Fibroblast of skin of right quadriceps (primary cell): ENCODE results near the gene CHD1.
A peak's percentile ranks its signal among the peaks of the same experiment; 100 is the strongest.

Experiments
- DNase-seq: peaks from one replicate; pipeline ENCODE4 v3.0.0-alpha.2; 2013

Gene CHD1

DNA sequence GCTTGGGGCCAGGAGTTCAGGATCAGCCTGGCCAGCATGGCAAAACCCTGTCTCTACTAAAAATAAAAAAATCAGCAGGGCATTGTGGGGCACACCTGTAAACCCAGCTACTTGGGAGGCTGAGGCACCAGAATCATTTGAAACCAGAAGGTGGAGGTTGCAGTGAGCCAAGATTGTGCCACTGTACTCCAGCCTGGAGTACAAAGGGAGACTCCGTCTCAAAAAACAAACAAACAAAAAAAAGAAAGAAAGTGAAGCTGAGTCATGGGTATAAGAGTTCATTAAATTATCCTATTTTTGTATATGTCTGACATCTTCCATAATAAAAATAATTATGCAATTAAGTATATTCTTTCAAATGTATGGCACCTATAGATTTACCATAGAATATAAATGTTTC is 37.2 kb downstream of the CHD1 start:
- DNase-seq, result no peak

DNA sequence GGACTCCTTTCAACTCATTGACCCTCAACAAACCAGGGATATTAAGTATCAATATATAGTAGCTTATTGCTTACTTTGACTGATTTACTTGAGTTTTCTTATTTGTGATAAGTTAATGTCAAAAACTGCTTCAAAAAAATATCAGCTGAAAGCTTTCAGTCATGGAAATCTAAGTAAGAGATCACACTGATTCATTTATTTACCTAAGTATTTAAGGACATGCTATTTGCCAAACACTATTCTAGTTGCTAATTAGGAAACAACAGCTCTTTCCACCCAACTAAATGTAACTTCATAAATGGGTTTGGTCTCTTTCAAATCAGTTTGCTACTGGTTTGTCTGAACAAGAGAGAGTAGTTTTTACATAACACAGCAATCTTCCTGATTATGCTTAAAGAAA is 48.2 kb downstream of the CHD1 start:
- no peak for DNase-seq

- DNase-seq, result no peak
These were observed 48.7 kb downstream of the CHD1 start for GRCh38 chr5:98880151-98880550.

DNA sequence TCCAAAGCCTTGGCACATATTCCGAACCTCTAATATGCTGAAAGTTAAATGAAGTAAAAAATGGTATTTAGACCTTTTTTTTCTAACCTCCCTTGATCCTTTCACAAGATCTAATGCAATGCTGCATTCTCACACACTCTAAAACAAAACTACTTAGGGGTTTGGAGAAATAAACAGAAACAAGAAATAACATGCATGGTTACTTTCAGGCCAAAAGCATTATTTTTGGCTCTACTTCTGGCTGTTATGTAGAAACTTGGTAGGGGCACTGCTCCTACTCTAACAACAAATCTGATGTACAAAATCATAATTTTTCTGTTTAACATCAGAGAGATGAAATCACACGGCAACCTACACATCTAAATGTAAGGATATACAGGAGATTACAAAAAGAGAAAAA is 51.2 kb downstream of the CHD1 start:
- no peak for DNase-seq

GRCh38 chr5:98872674-98873073 is 56.1 kb downstream of the CHD1 start:
- peak; percentile 6 for DNase-seq

GRCh38 chr5:98865690-98866089 is 63.1 kb downstream of the CHD1 start:
- no peak for DNase-seq

DNA sequence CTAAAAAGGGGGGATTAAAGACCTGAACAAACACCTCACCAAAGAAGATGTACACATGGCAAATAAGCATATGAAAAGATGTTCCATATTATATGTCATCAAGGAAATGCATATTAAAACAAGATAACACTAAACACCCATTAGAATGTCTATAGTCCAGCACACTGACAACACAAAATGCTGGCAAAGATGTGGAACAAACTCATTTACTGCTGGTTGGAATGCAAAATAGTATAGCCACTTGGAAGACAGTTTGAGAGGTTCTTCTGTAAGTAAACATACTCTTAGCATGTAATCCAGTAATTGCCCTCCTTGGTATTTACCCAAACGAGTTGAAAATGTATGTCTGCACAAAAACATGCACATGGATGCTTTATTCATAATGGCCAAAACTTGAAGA is 81.8 kb downstream of the CHD1 start:
- DNase-seq, result no peak

- DNase-seq, result no peak
These were observed 82.3 kb downstream of the CHD1 start for GRCh38 chr5:98846520-98846919.

- no peak for DNase-seq
These were observed 82.9 kb downstream of the CHD1 start for GRCh38 chr5:98845878-98846277.

GRCh38 chr5:98844865-98845264 is 83.9 kb downstream of the CHD1 start:
- DNase-seq, result no peak

GRCh38 chr5:98843481-98843880 is 85.3 kb downstream of the CHD1 start:
- no peak for DNase-seq

DNA sequence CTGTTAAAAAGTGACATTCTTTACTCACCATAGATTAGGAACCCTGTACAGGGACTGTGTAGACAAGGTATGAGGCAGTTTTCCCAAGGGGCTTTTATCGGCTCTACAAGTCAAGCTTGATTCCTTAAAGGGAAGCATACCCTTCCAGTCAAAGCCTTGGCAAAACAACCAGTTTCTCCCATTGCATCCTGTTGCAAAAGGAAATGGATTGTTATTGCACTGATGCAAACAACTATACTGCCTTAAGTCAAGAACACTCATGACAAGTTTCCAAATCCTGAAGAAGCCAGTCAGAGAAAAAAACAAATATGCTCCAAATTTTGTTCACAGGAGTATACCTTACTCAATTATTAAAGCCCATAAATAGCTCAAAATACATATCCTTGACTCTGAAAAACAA is 87.9 kb downstream of the CHD1 start:
- DNase-seq, result no peak

DNA sequence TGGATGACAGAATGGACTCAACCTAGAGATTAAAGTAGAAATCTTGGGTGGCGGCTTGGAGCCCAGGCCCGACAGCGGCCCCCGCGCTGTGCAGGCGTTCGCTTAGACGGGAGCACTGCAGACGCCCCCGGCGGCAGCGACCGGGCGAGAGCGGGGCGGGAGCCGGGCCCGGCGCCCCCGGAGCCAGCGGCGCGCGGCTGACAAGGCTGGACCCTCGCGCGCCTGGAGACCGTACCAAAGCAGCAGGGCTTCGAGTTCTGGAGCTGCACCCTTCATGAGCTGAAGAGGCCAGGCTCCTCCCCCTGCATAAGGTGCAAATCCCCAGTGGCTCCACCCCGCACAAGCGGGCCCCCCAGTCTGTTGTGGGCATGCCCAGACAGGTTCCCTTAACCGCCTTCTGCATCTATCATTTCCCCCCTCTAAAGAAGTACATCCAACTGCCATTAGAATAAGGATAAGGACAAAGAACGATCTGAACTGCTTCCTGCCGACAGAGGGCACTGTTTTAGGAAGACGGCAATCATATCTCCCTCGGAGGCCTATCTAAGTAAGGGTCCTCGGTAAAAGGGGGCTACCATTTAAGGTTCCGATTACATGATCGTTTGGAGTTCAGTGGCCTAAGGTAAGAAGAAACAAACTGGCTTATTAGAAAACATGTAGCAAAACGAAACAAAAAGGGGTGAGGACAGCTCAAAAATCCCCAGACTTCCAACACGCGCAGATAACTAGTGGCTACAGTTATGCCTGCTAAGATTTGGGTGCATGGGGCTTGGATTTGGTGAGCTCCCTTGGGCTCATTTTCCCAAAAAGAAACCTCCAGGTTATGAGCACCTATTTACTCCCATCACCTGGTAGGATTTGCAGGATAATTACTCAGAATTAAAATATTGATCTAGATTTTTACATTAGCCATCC is 89.1 kb downstream of the CHD1 start:
- DNase-seq, result no peak

GRCh38 chr5:98836175-98836574 is 92.6 kb downstream of the CHD1 start:
- no peak for DNase-seq

- no peak for DNase-seq
These were observed 101.1 kb downstream of the CHD1 start for GRCh38 chr5:98827588-98828284.

- DNase-seq, result peak; percentile 48
These were observed 101.6 kb downstream of the CHD1 start for GRCh38 chr5:98827161-98827560.

GRCh38 chr5:98825582-98826375 is 103.0 kb downstream of the CHD1 start:
- DNase-seq, result no peak

DNA sequence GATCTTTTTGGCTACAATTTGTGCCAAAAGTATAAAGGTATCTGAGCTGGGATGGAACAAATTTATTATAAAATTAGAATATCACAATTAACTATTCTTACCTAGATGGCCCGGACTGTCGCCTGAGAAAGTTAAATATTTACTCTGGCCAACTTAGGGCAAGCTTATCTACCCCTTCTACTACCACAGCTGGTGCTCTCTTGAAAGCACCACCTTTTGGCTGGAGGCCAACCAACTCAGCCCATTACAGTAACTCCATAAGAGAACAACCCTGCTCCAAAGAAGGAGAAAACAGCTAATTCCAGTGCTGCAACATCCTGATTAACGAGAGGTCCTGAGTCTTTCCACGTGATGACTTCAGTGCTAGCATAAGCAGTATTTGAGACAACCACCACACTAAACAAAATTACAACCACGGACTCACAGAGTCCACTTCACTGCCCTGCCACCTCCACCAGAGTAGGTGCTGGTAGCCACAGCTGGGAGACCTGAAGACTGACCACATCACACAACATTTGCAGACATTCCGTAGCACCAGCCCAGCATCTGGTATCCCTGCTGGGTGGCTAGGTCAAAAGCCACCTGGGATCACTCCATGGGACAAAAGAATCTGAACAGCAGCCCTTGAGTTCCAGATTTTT is 112.1 kb downstream of the CHD1 start:
- DNase-seq, result no peak

GRCh38 chr5:98813755-98814154 is 115.1 kb downstream of the CHD1 start:
- DNase-seq, result no peak

GRCh38 chr5:98810206-98810605 is 118.6 kb downstream of the CHD1 start:
- DNase-seq, result no peak

- no peak for DNase-seq
These were observed 121.0 kb downstream of the CHD1 start for GRCh38 chr5:98807806-98808205.

DNA sequence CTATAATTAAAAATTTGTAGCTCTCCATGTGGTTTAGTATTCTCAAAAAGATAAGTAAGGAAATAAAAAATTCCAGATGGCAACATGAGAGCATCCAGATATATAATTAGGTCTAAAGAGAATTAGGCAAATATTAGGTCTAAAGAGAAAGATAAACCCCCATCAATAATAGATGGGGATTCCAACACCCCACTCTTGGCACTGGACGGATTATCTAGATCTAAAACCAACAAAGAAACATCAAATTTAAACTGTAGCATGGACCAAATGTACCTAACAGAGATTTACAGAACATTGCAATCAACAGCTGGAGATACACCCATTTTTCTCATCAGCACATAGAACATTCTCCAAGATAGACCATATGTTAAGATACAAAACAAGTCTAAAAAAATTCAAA is 123.7 kb downstream of the CHD1 start:
- DNase-seq, result no peak

DNA sequence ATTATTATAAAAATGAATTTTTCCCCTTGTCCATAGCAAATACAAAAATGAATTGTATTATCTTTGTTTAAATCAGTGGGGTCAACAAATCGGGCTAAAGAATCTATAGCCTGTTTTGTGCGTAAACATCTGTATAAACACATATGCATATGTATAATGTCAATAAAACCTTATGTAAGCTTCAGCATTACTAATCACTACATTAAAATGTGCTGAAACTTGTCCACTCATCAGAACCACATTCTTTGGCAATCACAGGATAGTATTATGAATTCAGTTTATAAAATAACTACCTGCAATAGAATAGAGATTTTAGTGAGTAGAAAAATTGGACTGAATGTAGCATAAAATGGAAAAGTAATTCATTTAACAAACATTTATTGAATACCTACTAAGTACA is 124.7 kb downstream of the CHD1 start:
- no peak for DNase-seq
